Measurements from ENCODE around the gene CLIC4. TPM values are rescaled to one million over a fixed set of nuclear protein-coding genes. Genes with fewer than 3 reads are reported as not detected.

CLIC4 gene
- total and polyA plus RNA-seq, 2 of the 8 experiments (the other 6 are each of a cell fraction or from before 2014, with no cell fraction given) = 77.5 to 293 TPM

GRCh38 chr1:24744911-24745710 lies at the start of gene CLIC4 (continued):
- TF ChIP-seq SUZ12 (IDR thresholded peaks at IDR 0.05; ENCODE audit: low read length) = no peak
- TF ChIP-seq CHD2 (IDR thresholded peaks at IDR 0.05; ENCODE audit: low read length) = no peak
- no peak for TF ChIP-seq EZH2 (IDR thresholded peaks at IDR 0.05; ENCODE audit: low read depth, low read length, severe bottlenecking)
- TF ChIP-seq SAP30 (IDR thresholded peaks at IDR 0.05; ENCODE audit: insufficient read depth, insufficient replicate concordance, low read length) = no peak
- peak; percentile 28 to 49; a peak in 1 of 4 replicates for TF ChIP-seq SIN3A (conservative IDR thresholded peaks at IDR 0.05 in 1 of 2, IDR thresholded peaks at IDR 0.05 in 1 of 2; ENCODE audit: low read depth in 1 of 2, low read length in 2 of 2)
- no peak for TF ChIP-seq KDM1A (IDR thresholded peaks at IDR 0.05; ENCODE audit: borderline replicate concordance, low read length)
- TF ChIP-seq RFX5 (IDR thresholded peaks at IDR 0.05; ENCODE audit: borderline replicate concordance, low read depth, low read length) = no peak
- TF ChIP-seq RXRA (IDR thresholded peaks at IDR 0.05; ENCODE audit: insufficient read depth, low read depth, low read length) = no peak
- TF ChIP-seq GABPA (IDR thresholded peaks at IDR 0.05; ENCODE audit: borderline replicate concordance, insufficient read depth, low read length) = peak; percentile 11; the same call in 1 of the 2 replicates
- peak; percentile 94 for TF ChIP-seq TAF7 (optimal IDR thresholded peaks at IDR 0.05; ENCODE audit: borderline replicate concordance, low read depth, low read length)
- peak; percentile 79 for TF ChIP-seq PHF8 (conservative IDR thresholded peaks at IDR 0.05; ENCODE audit: low read depth, low read length)
- no peak for TF ChIP-seq BACH1 (IDR thresholded peaks at IDR 0.05; ENCODE audit: low read length)
- no peak for TF ChIP-seq EGR1 (IDR thresholded peaks at IDR 0.05; ENCODE audit: borderline replicate concordance, low read depth, low read length)
